NCI-H510A (cell line): ENCODE measurements around the gene NR1I3.

Experiments used
- DNase-seq: peaks from one replicate; lab custom pipeline; 2025; lab: John Stamatoyannopoulos, UW

The NR1I3 gene

DNA sequence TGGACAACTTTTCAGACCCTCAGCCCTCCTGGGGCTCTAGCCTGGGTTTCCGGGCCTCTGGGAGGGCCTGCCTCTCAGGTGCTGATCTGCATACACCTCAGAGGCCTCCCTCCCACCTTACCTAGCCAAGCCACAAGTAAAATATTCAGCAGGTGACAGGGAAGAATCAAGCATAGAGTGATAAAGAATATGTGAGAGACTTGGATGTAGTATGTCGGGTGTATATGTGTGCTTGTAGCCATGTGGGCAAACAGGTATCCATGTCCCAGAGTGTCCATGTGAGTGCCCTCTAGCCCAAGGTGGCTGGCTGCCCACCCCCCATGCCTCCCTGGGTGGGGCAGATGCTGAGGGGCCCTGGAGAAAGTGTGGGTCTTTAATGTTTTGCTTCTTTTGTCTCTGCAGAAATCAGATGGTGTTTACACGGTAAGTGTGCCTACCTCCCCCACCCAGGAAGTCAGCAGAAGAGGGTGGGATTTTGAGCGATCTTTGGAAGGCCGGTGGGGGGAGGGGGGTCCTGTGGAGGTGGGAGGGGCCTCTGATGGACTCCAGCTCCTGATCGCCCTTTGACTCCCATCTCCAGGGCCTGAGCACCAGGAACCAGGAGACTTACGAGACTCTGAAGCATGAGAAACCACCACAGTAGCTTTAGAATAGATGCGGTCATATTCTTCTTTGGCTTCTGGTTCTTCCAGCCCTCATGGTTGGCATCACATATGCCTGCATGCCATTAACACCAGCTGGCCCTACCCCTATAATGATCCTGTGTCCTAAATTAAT is 19.5 kb downstream of the NR1I3 start:
- no peak for DNase-seq

DNA sequence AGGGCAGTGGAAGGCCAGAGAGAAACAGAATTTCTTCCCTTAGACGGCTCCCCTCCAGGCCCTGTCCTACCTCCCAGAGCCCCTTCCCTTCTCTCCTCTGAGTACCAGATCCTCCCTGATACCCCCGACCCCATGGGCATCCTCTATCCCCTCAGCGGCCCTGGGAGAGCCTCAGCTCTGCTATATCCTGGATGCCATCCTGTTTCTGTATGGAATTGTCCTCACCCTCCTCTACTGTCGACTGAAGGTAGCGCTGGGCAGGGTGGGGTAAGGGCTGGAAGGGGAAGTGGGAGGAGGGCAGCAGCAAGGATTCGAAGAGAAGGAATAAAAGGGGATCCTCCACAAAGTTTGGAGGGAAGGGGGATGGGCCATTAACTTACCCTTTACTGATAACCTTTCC is 20.2 kb downstream of the NR1I3 start:
- no peak for DNase-seq

DNA sequence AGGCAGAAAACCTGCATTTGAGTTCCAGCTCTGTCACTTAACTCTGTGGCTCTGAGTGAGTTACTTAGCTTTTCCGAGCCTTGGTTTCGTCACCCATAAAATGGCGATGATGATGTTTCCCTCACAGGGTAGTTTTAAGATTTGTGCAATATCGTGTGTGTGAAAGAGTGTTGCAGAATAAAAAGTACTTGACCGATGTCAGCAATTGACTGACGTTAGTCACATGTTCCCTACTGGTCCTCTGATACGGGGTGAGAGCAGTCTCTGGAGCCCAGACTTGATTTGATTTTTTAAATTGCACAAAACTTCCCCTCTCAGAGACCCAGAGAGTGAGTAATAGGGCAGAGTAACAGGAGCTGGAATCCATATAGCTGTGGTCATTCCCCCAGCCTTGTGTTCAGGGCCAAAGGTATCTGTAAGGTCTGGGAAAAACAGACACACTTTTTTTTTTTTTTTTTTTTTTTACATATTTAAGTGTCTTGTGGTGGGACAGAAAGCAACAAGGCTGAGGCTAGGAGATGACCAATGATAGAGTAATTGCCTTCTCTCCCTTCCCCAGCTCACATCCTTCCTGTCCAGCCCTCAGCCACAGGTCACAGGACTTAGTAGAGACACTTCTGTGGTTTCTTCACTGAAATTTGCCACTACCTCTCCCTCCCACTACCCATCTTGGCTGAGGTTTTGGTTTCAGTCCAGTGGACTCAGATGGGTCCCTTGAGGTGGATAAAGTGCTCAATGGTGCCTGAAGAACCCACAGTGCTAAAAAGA is 20.9 kb downstream of the NR1I3 start:
- DNase-seq = no peak

DNA sequence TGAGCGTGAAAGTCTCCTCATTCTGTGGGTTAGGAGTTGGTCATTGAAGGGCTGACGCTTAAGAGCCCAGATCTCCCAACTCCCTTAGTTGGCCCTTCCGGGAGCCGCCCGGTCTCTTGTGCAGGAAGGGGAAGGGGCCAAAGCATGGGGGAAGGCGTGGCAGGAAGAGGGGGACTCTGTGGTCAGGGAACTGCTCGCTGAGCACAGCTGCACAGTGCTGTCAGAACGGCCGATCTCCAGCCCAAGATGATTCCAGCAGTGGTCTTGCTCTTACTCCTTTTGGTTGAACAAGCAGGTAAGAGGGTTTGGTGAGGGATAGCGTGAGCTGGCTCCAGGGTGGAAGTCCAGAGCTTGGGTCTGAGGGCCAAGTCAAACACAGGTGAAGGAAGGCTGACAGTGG is 22.9 kb downstream of the NR1I3 start, which contains the start of gene FCER1G:
FCER1G (plus strand) TSS at position 220 of the 400 bp plus-strand sequence; CDS start at position 247, 27 bp downstream.
- DNase-seq = no peak

DNA sequence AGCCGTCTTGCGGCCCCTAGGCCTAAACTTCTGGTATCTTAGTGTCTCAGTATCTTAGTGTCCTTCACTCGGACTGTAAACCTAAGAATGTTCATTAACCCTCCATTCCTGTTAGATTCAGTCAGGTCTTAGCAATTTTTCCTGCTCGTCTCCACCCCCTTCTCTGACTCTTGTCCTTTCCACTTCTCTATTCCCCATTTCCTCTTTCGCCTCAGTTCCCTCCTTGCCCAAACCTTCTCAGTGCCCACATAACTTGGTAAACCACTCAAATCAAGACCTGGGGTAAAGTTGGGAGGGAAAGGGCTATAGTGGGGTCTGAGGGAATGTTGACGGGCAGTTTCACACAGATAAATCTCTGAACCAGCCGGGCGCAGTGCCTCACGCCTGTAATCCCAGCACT is 23.6 kb downstream of the NR1I3 start:
- DNase-seq = no peak

DNA sequence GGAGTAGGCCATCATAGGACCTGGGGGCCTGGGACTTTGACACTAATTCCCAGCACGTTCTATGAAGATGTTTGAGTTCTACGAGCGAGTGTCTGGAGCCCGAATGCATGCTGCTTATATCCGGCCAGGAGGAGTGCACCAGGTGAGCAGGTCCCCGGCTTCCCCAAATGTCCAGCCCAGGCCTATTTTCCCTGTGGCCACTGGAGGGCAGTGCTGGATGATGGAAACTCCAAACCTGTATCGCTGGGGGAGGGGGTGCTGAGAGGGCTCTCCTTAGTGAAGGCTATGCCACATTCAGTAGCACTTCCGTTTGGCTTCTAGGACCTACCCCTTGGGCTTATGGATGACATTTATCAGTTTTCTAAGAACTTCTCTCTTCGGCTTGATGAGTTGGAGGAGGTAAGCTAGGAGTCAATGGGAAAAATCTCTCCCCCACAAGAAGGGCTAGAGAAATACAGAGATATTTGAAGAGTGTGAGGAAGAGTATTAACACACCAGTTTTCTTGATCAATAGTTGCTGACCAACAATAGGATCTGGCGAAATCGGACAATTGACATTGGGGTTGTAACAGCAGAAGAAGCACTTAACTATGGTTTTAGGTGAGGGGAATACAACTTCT is 28.1 kb downstream of the NR1I3 start:
- DNase-seq = peak; percentile 64

DNA sequence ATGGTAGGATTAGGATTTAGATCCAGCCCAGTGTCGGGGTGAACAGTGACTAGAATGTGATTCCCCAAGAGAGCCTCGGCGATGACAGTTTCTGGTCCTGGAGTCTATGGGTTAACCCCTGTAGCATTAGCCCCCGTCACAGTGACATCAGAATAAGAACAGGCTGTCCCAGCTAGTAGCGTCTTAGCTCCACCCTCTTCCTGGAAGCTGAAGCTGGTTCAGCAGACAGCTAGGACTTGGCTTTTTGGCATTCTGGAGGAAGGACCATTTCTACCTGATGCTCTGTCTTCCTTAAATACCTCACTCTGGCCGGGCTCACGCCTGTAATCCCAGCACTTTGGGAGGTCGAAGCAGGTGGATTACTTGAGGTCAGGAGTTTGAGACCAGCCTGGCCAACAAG is 30.8 kb downstream of the NR1I3 start:
- no peak for DNase-seq

DNA sequence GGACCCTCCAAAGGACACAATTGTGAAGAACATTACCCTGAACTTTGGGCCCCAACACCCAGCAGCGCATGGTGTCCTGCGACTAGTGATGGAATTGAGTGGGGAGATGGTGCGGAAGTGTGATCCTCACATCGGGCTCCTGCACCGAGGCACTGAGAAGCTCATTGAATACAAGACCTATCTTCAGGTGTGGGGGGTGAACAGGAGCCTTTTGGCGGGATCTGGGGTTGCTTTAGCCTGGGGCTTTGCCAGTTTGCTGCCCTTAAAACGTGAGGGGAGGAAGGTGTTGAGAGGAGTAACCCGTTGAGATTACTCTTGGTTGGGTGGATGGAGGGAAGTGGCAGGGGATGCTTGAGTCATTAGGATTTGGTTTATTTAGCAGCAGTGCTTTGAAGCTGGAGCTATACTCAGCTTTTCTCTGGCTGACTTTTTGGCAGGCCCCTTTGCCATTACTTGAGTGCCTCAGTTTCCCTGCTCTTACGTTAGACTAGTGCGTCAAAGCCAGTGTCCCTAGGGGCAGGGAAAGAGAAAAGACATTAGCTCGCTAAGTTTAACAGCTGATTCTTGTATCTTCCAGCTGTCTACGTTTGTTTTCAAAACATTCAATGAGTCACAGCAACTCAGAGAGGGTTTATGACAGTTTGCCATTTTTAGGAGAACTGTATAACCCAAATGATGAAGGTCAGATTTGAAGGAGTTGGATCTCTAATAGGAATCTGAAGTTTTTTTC is 31.4 kb downstream of the NR1I3 start:
- no peak for DNase-seq

DNA sequence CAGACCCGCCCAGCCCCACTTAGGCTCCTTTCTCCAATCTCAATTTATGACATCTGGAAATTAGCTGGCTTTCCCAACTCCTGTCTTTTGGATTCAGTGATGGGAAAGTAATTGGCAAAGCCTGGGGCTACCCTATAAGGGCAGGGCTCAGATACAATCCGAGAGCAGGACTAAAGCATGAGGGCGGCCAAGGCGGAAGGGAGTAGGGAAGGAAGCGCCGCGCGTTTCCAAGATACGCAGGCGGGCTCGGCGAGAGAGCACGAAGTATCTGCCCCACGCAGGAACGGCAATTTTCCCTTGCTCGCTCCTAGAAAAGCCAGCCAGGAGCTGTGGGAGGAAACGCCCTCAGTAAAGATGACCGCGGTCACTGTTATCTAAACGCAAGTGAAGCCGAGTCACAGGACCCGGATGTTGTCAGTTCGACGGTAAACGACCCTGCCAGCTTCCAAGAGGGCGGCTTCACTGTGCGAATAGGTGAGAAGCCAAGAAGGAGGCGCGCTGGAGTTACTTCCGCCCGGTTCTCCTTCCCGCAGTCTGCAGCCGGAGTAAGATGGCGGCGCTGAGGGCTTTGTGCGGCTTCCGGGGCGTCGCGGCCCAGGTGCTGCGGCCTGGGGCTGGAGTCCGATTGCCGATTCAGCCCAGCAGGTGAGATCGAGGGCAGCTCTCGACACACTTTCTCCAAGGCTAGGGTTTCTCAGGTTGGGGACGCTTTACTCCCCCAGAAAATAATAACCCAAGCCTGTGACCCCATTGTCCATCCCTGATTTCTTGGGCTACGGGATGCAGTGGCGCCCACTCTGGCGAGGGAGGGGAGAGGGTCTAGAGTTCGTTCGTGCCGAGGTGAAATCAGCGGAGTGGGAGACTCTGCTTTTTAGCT is 35.9 kb downstream of the NR1I3 start, which contains the start of gene NDUFS2:
NDUFS2 (plus strand) TSS at position 532 of the 877 bp plus-strand sequence; CDS start at position 551, 19 bp downstream.
- peak; percentile 97 for DNase-seq

DNA sequence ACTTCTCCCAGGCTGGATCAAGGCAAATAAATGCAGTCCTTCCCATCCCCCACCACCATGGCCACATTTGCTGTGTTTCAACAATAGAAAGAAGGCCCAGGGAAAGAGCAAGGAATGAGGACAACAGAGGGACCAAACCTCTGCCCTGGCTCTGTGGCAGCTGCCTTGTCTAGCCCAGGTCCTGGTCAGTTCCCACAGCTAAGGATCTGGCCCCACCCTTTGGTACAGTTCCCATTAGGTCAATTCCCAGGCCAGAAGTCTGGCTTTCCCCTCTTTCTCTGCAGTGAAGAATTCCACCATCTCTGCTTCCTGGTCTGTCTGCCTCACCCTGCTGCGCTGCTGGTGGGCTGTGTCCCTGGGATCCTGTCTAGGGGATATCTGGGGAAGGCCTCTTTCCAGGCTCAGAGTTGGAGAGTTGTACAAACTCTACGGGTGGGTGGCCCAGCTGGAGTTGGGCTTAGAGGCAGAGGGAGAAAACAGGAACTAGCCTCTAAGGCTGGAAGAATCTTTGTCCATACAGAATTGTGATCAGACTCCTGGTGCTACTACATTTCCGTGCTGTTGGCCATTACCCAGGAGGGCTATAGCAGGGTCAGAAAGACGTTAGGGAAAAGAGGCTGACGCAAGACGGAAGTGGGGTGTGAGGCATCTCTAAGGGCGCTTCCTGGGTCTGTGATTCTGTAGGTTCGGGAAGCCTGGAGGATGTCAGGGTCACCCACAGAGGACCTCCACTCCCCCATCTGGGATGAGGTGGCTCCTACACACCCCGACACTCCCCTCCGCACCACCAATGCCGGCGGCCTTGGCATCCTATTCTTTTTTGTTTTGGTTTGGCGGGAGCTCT is 36.8 kb downstream of the NR1I3 start:
- no peak for DNase-seq

DNA sequence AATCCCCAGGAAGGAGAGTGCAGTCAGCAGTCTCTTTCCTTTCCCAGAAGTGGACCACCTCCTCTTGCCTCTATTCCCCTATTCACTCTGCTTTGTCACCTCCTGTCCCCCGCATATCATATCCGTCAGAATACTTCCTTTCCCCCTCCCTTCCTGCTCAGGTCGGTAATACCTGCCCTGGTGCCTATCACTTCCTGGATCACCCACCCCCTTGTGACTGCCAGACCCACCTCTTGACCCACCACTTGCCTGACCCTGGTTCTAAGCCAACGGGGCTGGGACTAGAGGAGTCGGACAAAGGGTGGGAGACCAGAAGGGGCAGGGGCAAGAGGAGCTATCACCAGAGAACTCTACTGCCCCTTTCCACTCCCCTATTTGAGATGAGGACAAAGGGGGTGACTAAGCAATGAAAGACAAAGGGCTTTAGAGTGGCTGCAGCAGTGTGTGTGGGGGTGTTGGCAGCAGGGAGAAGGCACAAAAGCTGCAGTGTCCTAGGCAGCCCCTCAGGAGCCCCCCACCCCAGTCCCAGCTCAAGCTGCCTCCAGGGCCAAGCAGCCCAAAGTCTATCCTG is 37.5 kb downstream of the NR1I3 start:
- DNase-seq = no peak

DNA sequence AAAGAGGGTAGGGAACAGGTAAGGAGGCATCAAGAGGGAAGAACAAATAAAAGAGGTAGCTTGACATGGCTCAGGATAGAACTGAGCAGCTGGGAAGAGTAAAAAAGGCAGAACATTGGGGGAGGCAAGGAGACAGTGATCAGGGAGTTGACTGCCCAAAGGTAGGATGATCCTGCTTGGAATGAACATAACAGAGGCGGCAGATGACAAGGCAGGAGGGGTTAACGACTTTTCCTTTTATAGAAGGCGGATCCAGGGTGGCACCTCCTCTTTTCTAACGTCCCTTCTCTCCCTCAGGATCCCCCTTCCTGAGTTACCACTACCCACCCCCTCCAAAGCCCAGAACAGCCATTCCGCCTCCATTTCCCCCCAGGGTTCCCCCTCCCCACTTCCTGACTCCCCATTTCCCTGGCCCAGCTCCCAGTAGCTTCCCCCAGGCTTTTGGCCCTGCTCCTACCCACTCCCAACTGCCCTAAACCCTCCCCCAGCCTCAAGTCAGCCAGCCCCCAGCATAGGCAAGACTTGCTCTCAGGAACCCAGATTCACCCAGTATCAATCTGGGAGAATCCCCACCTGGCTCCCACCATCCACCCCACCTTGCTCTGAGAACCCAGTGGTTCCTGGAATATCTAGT is 38.4 kb downstream of the NR1I3 start:
- no peak for DNase-seq

DNA sequence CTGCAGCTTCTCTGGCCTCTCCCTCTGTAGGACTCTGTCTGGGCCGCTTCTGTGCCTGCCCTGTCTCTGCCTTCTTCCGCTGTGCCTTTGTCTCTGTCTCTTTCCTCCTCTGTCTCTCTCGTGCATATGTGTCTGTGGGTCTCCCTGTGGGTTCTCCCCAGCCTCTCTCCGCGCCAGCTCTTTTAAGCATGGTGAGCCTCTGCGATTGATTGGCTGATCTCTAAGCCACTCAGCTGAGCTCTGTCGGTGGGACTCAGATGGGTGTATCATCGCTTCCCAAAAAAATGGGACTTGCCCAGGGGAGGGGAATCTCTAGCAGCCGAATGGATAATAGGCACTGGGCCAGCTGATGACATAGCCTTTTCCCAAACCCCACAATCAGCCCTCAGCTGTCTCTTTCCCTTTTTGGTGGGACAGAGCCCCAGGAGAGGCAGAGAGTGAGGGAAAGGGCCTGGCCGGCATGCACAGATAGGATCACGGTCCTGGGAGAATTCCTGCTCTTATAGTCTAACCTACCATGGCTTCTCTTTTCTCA is 39.0 kb downstream of the NR1I3 start, which contains the start of gene ADAMTS4:
ADAMTS4 (minus strand) TSS at position 158 of the 535 bp plus-strand sequence. CDS start 427 bp downstream, outside the sequence.
- DNase-seq = no peak

DNA sequence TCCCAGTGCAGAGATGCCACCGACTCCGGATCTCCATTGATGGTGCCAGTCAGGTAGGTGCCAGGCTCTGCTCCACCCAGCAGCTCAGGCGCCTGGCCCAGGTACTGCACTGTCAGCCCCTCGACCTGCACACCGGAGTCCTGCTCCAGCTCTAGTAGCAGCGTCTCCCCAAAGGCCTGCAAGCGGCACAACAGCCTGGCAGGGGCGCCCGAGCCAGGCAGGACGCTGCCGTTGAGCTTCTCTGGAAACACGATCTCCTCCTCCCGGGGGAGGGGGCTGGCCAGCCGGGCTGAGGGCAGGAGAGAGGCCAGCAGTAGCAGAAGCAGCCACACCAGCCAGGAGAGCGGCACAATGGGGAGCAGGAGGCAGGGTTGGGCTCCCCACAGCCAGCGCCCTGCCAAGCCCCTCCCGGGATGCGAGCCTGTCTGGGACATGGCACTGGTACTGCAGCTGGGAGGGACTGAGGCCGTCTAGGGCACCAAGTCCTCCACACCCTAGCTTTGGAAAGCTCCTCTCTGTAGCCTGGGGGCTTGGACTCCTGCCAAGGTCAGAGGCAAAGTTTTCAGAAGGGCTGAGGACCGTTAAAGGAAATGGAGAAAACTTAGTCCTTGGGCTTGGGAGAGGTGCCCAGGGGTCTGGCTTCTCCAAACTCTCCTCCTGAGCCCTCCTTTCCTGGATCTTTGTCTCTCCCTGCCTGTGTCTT is 39.7 kb downstream of the NR1I3 start:
- peak; percentile 54 for DNase-seq

DNA sequence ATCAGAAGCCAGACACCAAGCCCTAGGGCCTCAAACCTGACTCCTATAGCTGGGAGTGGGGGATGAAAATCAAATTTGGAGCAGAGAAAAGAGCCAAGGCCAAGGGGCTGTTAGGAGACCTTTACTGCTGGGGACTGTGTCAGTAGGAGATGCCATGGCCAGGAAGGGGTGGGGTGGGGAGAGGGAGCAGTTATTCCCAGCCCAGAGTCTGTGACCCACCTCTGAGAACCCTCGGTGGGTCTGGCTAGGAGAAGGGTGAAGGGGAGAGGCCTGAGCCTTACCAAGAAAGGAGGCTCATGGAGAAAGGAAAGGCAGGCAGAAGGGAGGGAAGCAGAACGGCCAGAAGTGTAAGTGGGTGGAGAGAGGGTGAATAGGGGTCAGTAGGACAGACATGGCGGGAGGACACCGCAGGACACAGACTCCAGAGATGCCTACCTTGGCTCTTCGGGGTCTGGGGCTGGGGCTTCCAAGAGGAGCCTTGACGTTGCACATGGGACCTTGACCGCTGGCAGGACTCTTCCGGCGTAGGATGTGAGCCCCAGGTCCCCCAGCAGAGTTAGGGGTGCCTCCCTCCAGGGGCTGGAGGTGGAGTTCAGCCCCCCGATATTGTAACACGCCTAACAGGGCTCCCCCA is 40.3 kb downstream of the NR1I3 start:
- no peak for DNase-seq

DNA sequence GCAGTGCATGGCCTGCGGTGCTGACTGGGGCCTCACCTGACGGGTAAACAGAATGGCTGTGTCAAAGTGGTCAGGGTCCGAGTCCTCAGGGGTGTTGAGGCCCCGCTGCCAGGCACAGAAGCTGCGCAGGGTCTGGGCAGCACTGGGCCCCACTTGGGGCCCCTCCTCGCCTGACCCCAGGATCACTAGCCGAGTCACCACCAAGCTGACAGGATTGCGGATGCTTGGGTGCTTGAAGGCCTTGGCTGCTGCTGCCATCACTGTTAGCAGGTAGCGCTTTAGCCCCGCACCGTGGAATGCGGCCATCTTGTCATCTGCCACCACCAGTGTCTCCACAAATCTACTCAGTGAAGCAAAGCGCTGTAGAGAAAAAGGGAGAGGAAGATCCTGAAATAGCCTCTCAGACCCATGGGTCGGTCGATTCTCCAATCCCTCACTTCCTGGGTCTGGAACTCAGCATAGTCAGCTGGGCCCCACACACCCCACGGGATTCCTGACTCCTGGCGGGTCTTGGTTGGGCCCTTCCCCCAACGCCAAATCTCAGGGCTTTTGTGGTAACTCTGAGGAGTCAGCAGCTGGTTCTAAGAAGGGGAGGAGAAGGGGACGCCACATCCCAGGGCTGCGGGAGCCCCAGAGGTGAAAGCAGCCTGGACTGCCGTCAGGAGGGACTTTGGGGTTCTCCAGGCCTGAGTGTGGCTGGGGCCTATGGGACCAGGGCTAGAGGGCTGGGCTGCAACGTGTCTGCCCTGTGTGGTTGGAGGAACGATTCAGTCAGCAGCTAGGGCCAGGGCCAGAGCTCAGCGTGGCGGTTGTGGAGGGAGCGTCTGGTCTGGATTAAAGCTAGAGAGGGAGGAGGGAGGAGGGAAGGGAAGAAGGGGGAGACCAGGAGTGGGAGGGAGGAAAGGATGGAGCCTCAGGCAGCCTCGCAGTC is 41.2 kb downstream of the NR1I3 start:
- DNase-seq = no peak

DNA sequence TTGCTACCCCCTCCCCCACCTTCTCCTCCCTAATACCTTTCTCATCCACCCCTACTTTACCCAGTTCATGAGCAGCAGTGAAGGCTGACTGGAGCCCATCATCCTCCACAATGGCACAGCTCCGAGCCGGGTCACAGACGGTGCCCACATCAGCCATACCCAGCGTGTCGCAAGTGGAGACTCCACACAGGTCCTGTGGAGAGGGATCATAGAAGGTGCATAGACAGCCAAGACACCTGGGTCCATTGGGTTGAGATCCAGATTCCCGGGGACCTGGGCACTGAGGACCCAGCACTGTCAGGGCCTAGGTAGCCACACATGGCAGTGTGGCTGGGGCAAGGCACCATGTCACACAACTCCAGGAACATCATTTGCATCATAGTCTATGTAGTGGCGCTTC is 41.9 kb downstream of the NR1I3 start:
- DNase-seq = no peak
